PFSK-1 (cell line): Measurements from ENCODE around the gene FASTK.
A peak's percentile ranks its signal among the peaks of the same experiment; 100 is the strongest.

Experiments
- POLR2AphosphoS5 ChIP-seq: IDR thresholded peaks from 2 replicates; pipeline ENCODE4 v1.6.1; 2012; ENCODE audit warnings: low read depth, mild to moderate bottlenecking, control low read depth, low read length, moderate library complexity
- TAF1 ChIP-seq: IDR thresholded peaks from 2 replicates; pipeline ENCODE4 v1.6.1; 2012; ENCODE audit warnings: low read length, control low read depth, borderline replicate concordance; ENCODE audit not compliant: insufficient read depth
- TF ChIP-seq, protein P1 (sequence below), 2 experiments: IDR thresholded peaks; 2 replicates each; pipeline versions ENCODE4 v1.6.1 to v1.8.0; 2011 to 2012; ENCODE audit warnings: low read depth in 2 of 2, low read length in 2 of 2, control low read depth in 1 of 2, inconsistent platforms in 1 of 2, mild to moderate bottlenecking in 1 of 2, moderate library complexity in 1 of 2; ENCODE audit not compliant: insufficient read depth in 1 of 2

DNA sequence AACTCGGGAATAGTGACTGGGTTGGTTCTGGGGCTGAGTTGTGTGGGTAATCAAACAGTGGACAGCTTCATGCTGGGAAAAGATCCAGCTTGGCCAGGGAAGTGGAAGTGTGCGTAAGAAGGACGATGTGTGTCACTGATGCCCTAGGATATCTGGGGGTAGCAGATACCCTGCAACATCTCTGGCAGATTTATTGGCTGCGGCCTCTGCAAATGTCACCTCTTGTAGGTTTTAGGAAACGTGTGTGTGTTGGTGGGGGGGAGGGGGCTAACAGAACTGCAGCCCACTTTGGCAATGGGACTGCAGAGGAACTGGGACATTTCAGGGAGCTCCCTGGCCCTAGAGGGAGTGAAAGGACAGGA, 4.7 kb upstream of the FASTK start:
- TF ChIP-seq POLR2AphosphoS5 (no peak), TAF1 (peak; percentile 11; the same call in 1 of the 2 replicates)
- TF ChIP-seq, protein P1, sequence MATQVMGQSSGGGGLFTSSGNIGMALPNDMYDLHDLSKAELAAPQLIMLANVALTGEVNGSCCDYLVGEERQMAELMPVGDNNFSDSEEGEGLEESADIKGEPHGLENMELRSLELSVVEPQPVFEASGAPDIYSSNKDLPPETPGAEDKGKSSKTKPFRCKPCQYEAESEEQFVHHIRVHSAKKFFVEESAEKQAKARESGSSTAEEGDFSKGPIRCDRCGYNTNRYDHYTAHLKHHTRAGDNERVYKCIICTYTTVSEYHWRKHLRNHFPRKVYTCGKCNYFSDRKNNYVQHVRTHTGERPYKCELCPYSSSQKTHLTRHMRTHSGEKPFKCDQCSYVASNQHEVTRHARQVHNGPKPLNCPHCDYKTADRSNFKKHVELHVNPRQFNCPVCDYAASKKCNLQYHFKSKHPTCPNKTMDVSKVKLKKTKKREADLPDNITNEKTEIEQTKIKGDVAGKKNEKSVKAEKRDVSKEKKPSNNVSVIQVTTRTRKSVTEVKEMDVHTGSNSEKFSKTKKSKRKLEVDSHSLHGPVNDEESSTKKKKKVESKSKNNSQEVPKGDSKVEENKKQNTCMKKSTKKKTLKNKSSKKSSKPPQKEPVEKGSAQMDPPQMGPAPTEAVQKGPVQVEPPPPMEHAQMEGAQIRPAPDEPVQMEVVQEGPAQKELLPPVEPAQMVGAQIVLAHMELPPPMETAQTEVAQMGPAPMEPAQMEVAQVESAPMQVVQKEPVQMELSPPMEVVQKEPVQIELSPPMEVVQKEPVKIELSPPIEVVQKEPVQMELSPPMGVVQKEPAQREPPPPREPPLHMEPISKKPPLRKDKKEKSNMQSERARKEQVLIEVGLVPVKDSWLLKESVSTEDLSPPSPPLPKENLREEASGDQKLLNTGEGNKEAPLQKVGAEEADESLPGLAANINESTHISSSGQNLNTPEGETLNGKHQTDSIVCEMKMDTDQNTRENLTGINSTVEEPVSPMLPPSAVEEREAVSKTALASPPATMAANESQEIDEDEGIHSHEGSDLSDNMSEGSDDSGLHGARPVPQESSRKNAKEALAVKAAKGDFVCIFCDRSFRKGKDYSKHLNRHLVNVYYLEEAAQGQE (IDR thresholded peaks at IDR 0.05; ENCODE audit: insufficient read depth in 1 of 2, low read depth in 2 of 2, low read length in 2 of 2), result no peak
